ENCODE data around the gene GRID1.

GRID1 gene

GRCh38 chr10:86215046-86215445 lies 151.5 kb downstream of the GRID1 start:
- TF ChIP-seq CTCF (conservative IDR thresholded peaks at IDR 0.05; ENCODE audit: low read depth, low read length): no peak
- no peak overlapping the region for H3K4me3 ChIP-seq (ENCODE audit: low read depth, low read length)
- DNase-seq (ENCODE audit: low read depth): no peak

- TF ChIP-seq CTCF (conservative IDR thresholded peaks at IDR 0.05; ENCODE audit: low read depth, low read length): no peak
- DNase-seq (ENCODE audit: low read depth): no peak
- no peak overlapping the region for H3K4me3 ChIP-seq (ENCODE audit: low read depth, low read length)
Observed at GRCh38 chr10:86213148-86213547, 153.4 kb downstream of the GRID1 start.

GRCh38 chr10:86212391-86212700 lies 154.2 kb downstream of the GRID1 start:
- H3K4me3 ChIP-seq (ENCODE audit: low read depth, low read length): no peak overlapping the region
- TF ChIP-seq CTCF (conservative IDR thresholded peaks at IDR 0.05; ENCODE audit: low read depth, low read length): no peak
- no peak for DNase-seq (ENCODE audit: low read depth)

- DNase-seq (ENCODE audit: low read depth): no peak
- TF ChIP-seq CTCF (conservative IDR thresholded peaks at IDR 0.05; ENCODE audit: low read depth, low read length): no peak
- H3K4me3 ChIP-seq (ENCODE audit: low read depth, low read length): no peak overlapping the region
Observed at GRCh38 chr10:86211691-86212390, 154.8 kb downstream of the GRID1 start.

GRCh38 chr10:86210416-86210815 lies 156.2 kb downstream of the GRID1 start:
- H3K4me3 ChIP-seq (ENCODE audit: low read depth, low read length): no peak overlapping the region
- TF ChIP-seq CTCF (conservative IDR thresholded peaks at IDR 0.05; ENCODE audit: low read depth, low read length): no peak
- no peak for DNase-seq (ENCODE audit: low read depth)

- H3K4me3 ChIP-seq (ENCODE audit: low read depth, low read length): no peak overlapping the region
- no peak for TF ChIP-seq CTCF (conservative IDR thresholded peaks at IDR 0.05; ENCODE audit: low read depth, low read length)
- no peak for DNase-seq (ENCODE audit: low read depth)
Observed at GRCh38 chr10:86209726-86210125, 156.9 kb downstream of the GRID1 start.

- no peak overlapping the region for H3K4me3 ChIP-seq (ENCODE audit: low read depth, low read length)
- DNase-seq (ENCODE audit: low read depth): no peak
- TF ChIP-seq CTCF (conservative IDR thresholded peaks at IDR 0.05; ENCODE audit: low read depth, low read length): no peak
Observed at GRCh38 chr10:86207226-86207625, 159.4 kb downstream of the GRID1 start.

Data from choroid plexus epithelial cell (primary cell).